HG03095 (cell line): ENCODE results near the gene DUSP7.
A peak's percentile ranks its signal among the peaks of the same experiment; 100 is the strongest.

Experiments used
- ATAC-seq: cut with Tn5 transposase; IDR thresholded peaks from one replicate; pipeline ENCODE4 v1.9.1; 2021; ENCODE audit warnings: moderate library complexity; ENCODE audit not compliant: unreplicated experiment

DUSP7 gene, protein sequence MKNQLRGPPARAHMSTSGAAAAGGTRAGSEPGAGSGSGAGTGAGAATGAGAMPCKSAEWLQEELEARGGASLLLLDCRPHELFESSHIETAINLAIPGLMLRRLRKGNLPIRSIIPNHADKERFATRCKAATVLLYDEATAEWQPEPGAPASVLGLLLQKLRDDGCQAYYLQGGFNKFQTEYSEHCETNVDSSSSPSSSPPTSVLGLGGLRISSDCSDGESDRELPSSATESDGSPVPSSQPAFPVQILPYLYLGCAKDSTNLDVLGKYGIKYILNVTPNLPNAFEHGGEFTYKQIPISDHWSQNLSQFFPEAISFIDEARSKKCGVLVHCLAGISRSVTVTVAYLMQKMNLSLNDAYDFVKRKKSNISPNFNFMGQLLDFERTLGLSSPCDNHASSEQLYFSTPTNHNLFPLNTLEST

DNA sequence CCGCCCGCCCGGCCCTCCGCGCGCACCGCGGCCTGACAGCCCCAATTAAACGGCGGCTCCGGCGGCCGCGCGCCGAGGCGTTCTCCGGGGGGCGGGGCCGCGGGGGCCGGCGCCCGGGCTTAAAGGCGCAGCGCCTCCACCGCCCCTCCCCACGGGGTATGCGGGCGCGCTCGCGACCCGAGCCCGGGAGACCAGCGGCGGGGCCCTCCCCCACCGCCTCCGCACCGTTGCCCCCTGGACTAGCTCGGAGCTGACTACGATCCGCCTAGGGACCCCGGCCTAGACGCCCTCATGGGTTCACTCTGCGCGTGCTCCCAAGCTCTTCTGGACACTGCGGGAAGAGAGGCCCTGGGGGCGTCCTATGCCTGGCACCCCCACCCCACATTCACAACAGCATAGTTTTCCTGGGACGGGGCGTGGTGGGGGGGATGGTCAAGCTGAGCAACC lies at the start of gene DUSP7:
Gene DUSP7 (minus strand): TSS at position 51 of the 447 bp plus-strand sequence. CDS start 205 bp downstream, outside the sequence.
- ATAC-seq = peak; percentile 21

DNA sequence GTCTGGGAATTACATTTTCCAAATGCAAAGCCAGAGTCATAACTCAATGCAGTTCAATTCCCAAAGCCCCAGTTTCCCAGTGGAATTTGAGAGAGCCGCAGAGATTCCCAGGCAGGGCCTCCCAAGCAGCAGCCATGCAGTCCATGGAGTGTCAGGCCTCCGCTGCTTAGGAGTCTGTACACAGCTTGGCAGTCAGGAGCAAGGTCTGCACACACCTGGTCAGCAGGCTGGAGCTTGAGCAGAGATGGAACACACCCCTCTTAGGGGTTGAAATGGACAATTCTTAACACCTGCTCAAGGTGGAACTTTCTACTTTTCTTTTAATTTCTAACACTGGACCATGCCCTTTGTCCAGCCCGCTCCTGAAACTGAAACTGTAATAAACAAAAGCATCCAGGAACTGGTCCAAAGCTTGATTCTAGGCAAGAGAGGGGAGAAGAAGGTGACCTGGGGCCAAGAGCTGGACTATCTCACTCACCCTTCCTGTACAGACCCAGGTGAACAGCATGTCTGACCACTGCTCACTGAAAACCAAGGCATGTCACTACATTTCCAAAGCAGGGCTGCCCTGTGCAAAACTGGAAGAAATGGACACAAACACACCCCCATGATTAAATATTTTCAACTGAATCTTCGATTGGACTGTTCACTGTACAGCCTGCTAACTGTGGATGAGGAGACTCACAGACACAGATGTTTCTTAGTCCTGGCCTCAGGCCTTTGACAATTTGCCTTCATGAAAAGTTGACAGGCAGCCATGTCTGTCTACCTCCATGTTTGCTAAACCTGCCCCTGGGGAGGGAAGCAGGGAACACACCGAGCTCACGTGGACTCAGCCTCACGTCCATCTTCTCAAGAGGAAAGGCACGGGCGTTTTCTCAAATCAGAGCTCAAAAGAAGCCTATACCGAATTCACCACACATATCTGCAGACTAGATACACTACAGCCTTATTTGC lies 48.6 kb upstream of the DUSP7 start:
- no peak for ATAC-seq

DNA sequence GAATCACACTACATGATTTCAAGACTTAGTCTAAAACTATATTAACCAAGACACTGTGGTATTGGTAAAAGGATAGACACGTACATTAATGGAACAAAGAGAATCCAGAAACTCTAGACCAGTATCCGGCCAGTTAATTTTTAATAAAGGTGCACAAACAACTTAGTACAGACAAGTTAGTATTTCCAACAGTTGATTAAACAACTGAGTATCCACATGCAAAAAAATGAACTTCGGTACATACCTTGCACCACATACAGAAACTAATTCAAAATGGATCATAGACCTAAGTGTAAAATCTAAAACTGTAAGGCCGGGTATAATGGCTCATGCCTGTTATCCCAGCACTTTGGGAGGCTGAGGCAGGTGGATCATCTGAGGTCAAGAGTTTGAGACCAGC lies 46.6 kb upstream of the DUSP7 start:
- no peak for ATAC-seq

DNA sequence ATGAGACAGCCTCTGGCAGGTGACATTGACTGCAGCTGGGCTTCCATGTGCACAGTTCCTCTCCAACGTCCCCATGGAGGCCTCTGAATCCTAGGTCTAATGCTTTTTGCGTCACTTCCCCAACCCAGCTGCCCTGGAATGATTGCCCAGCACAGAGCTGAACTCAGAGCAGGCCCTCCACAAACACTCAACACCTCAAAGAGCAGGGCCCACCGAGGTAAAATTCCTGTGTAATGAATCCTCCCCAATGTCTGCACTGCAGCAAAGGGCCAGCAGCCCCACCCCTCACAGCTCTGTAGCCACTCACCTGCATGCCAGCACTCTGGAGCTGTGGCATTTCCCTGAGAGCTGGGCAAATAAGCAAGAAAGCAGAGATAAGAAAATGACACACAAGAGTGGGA lies 42.6 kb upstream of the DUSP7 start:
- ATAC-seq = no peak

DNA sequence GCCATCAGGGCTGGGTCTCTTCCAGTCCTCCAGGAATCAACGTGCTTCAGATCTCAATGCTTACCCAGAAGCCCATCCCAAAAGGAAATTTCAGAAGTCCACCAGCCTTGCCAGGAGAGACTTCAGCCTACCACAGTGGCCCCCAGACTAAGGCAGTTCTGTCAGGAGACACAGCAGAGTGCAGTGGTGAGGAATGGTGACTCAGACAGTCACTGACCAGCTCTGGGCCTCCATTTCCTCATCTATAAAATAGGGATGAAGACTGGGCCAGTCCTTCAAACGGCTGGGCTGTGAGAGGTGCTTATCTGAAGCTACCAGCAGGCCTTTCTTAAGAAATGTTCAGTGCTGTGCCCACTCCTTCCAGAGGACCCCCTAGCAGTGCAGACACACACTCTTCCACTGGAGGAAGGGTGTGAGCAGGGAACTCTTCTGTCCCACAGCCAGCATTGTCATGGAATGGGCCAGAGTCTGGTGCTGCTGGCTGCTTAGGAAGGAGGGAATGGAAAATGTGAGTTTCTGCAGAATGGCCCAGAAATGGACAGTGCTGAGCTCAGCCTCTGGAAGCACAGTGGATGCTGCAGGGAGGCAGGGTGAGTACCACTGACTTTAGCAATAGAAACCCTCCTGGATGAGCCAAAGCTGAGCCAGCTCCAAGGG lies 41.6 kb upstream of the DUSP7 start:
- no peak for ATAC-seq

DNA sequence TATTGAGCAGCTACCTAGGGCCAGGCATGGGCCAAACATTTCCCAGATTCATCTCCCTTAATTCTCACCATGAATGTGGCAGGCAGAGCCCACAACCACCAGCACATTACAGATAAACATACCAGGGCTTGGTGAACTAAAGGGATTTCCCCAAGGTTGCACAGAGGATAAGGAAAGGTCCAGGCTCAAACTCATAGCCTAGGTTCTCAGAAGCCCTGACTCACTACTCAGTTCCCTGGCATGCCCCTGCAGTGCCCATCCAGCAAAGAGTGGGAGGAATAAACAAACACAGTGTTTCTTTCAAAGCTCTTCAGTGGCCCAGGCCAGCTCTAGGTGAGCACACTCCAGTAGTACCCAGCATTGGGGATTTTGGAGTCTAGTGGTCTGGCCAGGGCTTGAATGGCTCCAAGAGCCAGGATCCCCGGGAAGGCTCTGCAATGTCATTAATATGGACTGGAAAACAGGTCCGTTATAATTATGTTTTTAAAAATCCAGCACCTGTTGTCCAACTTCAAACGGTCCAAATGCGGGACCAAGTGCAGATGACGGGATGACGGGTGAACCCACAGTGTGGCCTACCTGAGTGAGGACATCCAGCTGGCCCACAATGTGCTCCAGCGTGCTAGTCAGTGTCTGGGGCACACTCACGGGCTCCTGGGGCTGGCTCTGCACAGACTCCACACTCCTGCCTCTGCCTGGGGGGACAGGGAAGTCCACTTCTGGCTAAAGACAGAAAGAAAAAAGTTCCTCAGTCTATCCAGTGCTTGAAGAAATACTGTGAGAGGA lies 39.8 kb upstream of the DUSP7 start:
- no peak for ATAC-seq

DNA sequence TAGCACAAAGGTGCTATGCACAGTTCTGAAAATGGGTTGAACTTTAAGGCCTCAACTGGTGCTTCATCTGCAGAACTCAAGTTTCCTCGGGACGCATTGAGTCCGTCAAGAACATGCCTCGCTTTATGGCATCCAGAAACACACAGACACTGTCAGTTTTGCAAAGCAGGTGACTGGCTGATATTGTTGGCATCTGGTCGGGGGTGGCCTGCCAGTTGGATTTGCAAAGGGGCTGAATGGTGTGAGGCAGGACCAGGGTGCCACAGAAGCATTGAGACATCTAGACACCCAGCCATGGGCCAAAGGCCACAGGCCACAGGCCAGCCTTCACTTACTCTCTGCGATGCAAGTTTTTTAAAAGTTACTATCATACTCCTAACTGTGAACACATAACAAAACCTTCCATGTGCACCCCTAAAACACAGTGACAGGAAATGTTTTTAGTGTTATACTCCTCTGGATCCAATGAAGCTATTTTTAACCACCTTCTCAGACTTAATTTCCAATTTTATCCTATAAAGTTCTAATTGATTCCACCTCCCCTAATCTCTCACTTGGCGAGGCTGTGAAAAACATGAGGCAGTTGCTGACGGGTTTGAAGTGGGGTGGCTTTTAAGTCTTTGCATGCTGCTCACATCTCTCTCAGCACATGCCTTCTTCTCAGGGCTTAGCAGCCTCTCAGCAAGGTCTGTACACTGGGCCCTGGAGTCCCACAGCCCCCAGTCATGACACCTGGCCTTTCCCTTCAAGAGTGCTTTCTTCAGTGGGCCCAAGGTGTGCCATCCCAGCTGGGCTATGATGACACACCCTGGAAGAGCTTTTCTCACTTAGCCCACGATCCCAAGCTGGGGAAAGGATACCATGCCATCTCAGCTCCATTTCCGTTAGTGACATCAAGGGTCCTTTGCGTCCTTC lies 38.5 kb upstream of the DUSP7 start:
- ATAC-seq = no peak

DNA sequence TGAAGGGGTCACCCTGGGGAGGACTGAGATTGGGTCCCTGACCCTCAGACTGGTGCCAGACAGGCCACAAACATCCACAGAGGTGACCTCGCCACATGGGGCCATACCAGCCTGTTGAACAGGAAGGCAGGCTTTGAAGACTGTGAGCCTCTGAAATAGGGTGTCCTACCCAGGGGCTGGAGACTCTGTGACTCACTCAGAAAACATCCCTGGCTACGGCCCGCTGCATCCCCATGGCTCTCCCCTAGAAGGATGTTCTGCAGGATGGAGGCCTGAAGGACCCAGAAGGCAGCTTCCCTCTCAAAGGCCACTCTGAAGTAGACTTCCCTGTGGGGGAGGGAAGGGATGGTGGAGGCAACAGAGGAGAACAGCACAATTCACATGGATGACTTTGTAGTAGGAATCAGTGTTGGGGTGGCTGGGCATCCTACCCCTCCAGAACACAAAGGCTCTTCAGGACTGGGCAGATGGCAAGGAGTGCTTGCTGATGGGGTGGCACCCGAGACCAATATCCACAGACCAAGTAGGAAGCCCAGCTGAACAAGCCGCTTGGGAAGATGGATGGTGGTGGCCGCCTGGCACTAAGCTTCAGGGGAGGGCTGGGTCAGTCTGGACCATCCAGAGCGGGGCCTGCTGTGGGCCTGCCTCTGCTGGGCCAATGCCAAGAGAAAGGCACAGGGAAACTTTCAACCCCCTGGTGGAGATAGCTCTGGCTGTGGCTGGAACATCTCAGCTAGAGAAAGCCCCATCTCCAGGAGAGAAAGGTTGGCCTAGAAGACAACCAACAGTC lies 37.6 kb upstream of the DUSP7 start:
- ATAC-seq = no peak

DNA sequence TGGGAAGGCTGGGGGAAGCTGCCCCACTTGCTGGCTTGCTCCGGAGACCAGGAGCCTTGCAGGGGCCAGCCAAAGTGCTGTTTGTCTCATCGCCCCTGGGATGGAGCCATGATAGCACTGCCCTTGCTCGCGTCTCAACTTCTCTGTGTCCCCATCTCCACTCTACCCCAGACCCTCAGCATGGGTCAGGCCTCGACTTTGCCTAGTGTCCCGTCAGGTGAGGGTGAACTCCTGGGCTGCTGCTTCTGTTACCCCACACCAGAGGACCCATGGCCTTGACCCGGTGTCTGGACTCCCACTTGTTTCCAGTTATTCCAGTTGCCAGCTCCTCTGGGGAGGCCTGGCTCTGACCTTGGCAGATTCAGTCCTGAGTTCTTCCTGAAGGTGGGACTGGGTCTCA lies 36.5 kb upstream of the DUSP7 start:
- no peak for ATAC-seq

DNA sequence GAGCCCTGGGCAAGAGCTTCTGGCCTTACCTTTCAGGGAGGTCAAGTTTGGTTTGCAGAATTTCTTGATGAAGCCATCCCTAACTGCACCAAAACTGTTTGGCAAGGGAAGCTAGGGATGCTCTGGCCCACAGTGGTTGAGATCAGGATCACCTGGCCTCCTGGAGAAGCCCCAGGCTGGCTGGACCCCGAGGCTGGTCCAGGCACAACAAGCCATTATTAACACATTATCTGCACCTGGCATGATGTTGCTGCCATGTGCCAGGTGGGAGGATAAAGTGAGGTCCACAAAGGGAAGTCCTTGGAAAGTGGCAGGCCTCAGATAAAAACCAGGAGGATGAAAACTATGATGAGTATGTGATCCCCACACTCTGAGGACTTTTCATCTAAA lies 35.9 kb upstream of the DUSP7 start:
- ATAC-seq = no peak

DNA sequence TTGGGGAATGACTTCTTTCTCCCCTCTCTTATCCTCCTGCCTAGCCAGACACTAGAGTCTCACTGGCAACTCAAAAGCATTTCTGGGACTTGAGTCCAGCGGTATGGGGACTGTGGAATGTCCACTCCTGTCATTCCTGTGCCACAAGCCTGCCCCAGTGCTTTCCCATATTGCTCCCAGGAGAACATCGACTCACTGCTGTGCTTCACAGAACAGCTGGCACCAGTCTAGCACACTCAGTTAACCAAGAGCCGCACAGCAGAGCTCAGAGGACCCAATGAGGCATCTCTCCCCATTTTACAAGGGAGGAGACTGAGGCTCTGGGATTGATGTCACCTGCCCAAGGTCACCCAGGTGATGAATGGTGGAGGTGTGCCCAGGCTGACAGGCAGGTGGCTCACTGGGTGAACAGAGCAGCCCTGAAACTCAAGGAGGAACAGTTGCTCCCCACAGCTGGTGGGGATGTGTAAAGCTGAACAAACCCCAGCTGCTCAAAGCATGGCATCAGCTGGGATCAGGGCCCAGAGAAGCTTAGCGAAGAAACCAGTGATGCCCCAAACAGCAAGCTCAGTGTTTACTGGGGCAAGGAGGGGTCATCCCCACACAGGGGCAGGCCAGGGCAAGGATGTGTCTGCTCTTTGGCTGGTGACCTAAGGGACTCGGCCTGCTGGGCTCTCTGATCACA lies 35.4 kb upstream of the DUSP7 start:
- ATAC-seq = no peak

DNA sequence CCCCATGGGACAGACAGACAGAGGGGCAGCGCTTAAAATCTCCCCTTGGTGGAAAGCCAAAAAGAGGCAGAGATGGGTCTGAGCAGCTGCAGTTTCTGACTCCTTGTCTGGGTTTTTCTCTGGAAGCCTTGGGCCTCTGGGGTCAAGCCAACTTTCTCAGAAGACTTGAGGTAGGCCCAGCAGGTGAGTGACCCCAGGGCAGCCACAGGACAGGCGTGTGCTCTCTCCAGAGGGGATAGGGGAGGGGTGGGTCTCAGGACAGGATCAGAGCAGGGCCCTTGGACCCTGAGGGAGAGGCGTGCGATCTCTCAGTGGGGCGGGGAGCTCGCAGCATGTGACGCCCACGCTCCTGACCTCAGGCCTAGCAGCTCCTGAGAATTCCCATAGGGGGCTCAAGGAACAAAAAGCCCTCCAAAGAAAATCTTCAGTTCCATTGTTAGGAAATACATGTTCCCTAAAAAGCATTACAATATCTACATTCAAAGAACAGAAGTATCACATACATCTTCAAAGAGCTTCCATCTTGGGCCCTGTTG lies 34.6 kb upstream of the DUSP7 start:
- no peak for ATAC-seq

DNA sequence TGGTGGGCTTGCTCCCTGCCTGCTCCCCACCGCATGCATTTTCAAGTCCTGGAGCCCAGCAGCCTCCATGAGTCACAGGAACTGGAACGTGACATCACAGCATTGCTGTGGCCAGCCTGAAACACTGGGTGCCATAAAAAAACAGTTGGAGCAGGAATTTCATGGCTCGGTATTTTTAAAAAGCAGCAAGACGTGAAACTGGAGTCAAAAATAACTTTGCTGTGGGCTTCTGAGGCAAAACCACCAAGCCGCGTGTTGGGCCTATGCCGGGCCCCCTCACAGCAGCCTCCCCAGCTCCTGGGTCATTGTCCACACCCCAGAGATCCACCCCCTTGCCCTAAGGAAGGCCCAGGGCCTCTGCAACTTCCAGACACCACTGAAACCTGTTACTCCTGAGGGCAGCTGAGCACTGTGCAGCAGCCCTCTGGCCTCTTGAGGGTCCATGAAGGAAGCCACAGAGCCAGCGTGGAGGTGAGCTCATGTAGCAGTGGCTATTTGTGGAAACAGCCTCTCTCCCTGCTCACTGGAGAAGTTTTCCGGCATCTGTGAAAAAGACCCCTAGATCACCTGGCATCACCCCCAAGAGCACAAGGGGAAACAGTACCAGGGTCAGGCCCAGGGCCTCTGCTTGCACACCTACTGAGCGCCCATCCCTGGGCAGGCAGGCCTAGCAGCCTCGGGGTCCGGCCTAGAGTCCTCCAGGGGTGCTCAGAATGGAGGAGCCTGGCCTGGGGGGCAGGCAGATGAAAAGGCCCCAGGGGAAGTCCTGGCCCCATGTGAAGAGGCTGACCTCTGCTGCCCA lies 34.0 kb upstream of the DUSP7 start:
- ATAC-seq = no peak

DNA sequence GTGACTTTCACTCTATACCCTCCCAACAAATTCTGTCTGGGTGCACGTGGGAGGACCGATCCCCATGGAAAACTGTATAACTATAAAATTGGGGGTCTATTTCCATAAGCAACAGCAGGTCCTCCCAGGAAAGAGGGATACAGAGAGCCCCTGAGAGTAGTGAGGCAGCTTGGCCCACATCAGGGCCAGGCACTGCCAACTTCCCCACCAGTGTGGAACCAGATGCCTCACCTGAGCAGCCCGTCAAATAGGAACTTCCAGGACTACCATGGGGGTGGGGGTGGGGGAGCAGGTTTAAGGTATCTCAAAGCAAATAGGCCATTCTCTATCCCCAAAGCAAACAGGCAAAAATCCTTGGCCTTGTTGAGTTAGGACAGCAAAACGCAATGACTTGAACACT lies 33.3 kb upstream of the DUSP7 start:
- ATAC-seq = no peak

DNA sequence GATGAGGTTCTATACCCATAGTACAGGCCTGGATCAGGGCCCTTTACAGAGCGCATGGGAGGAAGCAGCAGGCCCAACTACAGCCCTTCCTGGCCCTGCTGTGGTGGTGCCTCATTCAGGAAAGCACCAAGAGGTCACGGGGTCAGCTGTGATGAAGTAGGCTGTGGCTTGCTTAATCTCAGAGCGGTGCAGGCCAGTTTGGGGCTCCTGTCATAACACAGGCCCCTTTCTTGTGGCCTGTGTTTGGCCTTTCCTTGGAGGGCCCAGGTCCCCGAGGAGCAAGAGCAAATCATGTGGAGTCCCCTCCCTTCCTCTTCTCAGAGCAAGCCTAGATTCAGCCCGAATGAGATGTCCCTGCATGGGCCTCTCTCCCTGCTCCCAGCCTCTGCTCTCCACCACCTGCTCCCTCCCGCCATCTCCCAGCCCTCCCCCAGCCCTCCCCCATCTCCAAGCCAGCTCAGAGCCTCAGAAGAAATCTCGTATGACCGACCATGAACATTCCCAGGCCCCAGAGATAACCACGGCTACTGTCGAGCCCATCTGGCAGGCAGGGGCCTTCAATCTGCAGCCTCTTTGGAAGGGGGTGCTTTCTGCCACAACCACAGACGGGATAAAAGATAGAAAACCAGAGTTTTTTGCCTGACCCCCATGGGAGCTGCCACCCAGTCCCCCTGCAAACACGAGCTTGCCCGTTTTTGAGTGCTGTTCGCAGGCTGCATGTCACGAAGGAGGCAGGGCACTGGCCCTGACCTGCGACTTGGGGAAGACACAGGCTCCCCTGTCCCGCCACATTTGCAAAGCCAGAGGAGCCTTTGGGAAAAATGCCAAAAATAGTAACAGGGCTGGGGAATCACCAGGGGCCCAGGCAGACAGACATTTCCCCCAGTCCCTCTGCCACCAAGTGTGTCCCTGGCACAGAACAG lies 32.3 kb upstream of the DUSP7 start:
- no peak for ATAC-seq

DNA sequence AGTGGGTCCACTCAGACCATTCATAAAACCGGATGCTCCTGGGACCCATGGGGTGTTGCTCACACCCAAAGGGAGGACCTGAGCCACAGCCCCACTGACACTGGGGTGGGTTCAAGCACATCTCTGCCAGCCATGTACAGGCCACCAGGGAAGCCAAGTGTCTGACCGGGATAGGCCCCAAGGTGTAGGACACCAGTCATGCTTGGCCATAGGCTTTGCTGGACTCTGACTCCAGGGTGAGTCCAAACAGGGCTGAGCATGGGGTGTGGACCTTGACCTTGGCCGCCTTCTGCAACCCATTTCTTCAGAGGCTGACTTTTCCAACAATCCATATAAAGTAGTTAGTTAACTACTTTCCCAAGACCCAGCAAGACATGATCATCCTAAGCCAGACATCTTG lies 31.4 kb upstream of the DUSP7 start:
- ATAC-seq = no peak
